WTC11 (cell line): ENCODE data around the gene HIPK2. TPM values are rescaled to one million over a fixed set of nuclear protein-coding genes. Genes with fewer than 3 reads are reported as not detected.

Experiments
- ATAC-seq: fragments of 200-7000 bp; cut with Tn5 transposase; 2 replicates; pipeline ENCODE4 v1.10.0; 2021; ENCODE audit warnings: mild to moderate bottlenecking, moderate library complexity
- CTCF ChIA-PET: fragments of 300-600 bp; sonication (Branson Sonifier 250); formaldehyde crosslinking; loops from one replicate; lab custom pipeline; 2021; ENCODE audit warnings: antibody characterized with exemption; lab: Charles Lee
- POLR2A ChIA-PET: fragments of 350-600 bp; sonication (Branson Sonifier 250); formaldehyde crosslinking; loops from one replicate; lab custom pipeline; 2021; ENCODE audit warnings: antibody characterized with exemption; lab: Charles Lee
- DNase-seq: peaks from one replicate; pipeline ENCODE4 v3.0.0; 2021; ENCODE audit warnings: low spot score
- H3K27ac Mint-ChIP-seq: 2 replicates; pipeline ENCODE4 v1.8.0; 2021; ENCODE audit warnings: mixed read lengths
- H3K27me3 Mint-ChIP-seq: 2 replicates; pipeline ENCODE4 v1.8.0; 2021; ENCODE audit warnings: low read depth, mild to moderate bottlenecking, moderate library complexity, mixed read lengths
- H3K36me3 Mint-ChIP-seq: 2 replicates; pipeline ENCODE4 v1.8.0; 2021; ENCODE audit warnings: mixed read lengths
- H3K4me1 Mint-ChIP-seq: 2 replicates; pipeline ENCODE4 v1.8.0; 2022; ENCODE audit warnings: mixed read lengths
- H3K4me3 Mint-ChIP-seq: 2 replicates; pipeline ENCODE4 v1.8.0; 2021; ENCODE audit warnings: mild to moderate bottlenecking, moderate library complexity, mixed read lengths
- H3K9me3 Mint-ChIP-seq: 2 replicates; pipeline ENCODE4 v1.8.0; 2021; ENCODE audit warnings: mixed read lengths
- CREB1 ChIP-seq: sonication (generic); formaldehyde crosslinking; IDR thresholded peaks from 2 replicates; pipeline ENCODE4 v1.8.0; 2023; ENCODE audit warnings: mild to moderate bottlenecking, missing genetic modification reagents
- ELF4 ChIP-seq: sonication (generic); formaldehyde crosslinking; IDR thresholded peaks from 2 replicates; pipeline ENCODE4 v1.8.1; 2022; ENCODE audit warnings: low read depth, mild to moderate bottlenecking, moderate library complexity, missing genetic modification reagents
- FOXJ3 ChIP-seq: sonication (generic); formaldehyde crosslinking; IDR thresholded peaks from 2 replicates; pipeline ENCODE4 v1.9.0; 2021; ENCODE audit warnings: missing genetic modification reagents, mild to moderate bottlenecking, borderline replicate concordance
- FOXK1 ChIP-seq: sonication (generic); formaldehyde crosslinking; IDR thresholded peaks from 2 replicates; pipeline ENCODE4 v1.8.0; 2022; ENCODE audit warnings: mild to moderate bottlenecking, moderate library complexity, missing genetic modification reagents
- FOXP1 ChIP-seq: sonication (generic); formaldehyde crosslinking; IDR thresholded peaks from 2 replicates; pipeline ENCODE4 v1.8.0; 2022; ENCODE audit warnings: missing genetic modification reagents, mild to moderate bottlenecking, moderate library complexity, borderline replicate concordance
- GABPB1 ChIP-seq: sonication (generic); formaldehyde crosslinking; IDR thresholded peaks from 2 replicates; pipeline ENCODE4 v1.8.1; 2023; ENCODE audit warnings: mild to moderate bottlenecking, missing genetic modification reagents
- GTF2I ChIP-seq: fragments of 250-450 bp; sonication (Bioruptor Pico); conservative IDR thresholded peaks from 2 replicates; pipeline ENCODE4 v1.4.0; 2021; ENCODE audit warnings: mild to moderate bottlenecking
- HMGA2 ChIP-seq: fragments of 250-450 bp; sonication (Bioruptor Pico); IDR thresholded peaks from 2 replicates; pipeline ENCODE4 v1.4.0; 2021; ENCODE audit warnings: mild to moderate bottlenecking, moderate library complexity
- MXD4 ChIP-seq: fragments of 250-450 bp; sonication (Bioruptor Pico); IDR thresholded peaks from 2 replicates; pipeline ENCODE4 v1.8.0; 2021; ENCODE audit warnings: mild to moderate bottlenecking, moderate library complexity, borderline replicate concordance
- NR2C2 ChIP-seq: sonication (generic); formaldehyde crosslinking; IDR thresholded peaks from 2 replicates; pipeline ENCODE4 v1.8.0; 2022; ENCODE audit warnings: mild to moderate bottlenecking, missing genetic modification reagents
- NR3C1 ChIP-seq: sonication (generic); formaldehyde crosslinking; conservative IDR thresholded peaks from 2 replicates; pipeline ENCODE4 v1.8.1; 2023; ENCODE audit warnings: low read depth, mild to moderate bottlenecking, missing genetic modification reagents
- OVOL2 ChIP-seq: fragments of 250-450 bp; sonication (Bioruptor Pico); IDR thresholded peaks from 2 replicates; pipeline ENCODE4 v1.9.0; 2021; ENCODE audit warnings: mild to moderate bottlenecking, borderline replicate concordance
- RELA ChIP-seq: sonication (generic); formaldehyde crosslinking; IDR thresholded peaks from 2 replicates; pipeline ENCODE4 v1.8.1; 2022; ENCODE audit warnings: missing genetic modification reagents, mild to moderate bottlenecking, borderline replicate concordance
- SMAD4 ChIP-seq: sonication (generic); formaldehyde crosslinking; IDR thresholded peaks from 2 replicates; pipeline ENCODE4 v1.8.0; 2022; ENCODE audit warnings: mild to moderate bottlenecking, missing genetic modification reagents
- ZNF219 ChIP-seq: sonication (generic); formaldehyde crosslinking; IDR thresholded peaks from 2 replicates; pipeline ENCODE4 v1.8.0; 2023; ENCODE audit warnings: missing genetic modification reagents, mild to moderate bottlenecking, borderline replicate concordance
- total RNA-seq: library from RNA; stranded (reverse); gene quantifications from 3 replicates; pipeline ENCODE4 v1.2.3, GENCODE V29; 2021
- TF ChIP-seq, protein P1 (sequence below): sonication (generic); formaldehyde crosslinking; IDR thresholded peaks from 2 replicates; pipeline ENCODE4 v1.8.1; 2022; ENCODE audit warnings: low read depth, missing genetic modification reagents, borderline replicate concordance
- TF ChIP-seq, protein P2 (sequence below): fragments of 250-450 bp; sonication (Bioruptor Pico); IDR thresholded peaks from 2 replicates; pipeline ENCODE4 v1.9.0; 2021; ENCODE audit warnings: mild to moderate bottlenecking, borderline replicate concordance
- TF ChIP-seq, protein P3 (sequence below): sonication (generic); formaldehyde crosslinking; IDR thresholded peaks from 2 replicates; pipeline ENCODE4 v1.8.0; 2023; ENCODE audit warnings: missing genetic modification reagents
- TF ChIP-seq, protein P4 (sequence below): sonication (generic); formaldehyde crosslinking; IDR thresholded peaks from 2 replicates; pipeline ENCODE4 v1.8.1; 2023; ENCODE audit warnings: mild to moderate bottlenecking, missing genetic modification reagents, moderate library complexity
- TF ChIP-seq, protein P5 (sequence below): sonication (generic); formaldehyde crosslinking; IDR thresholded peaks from 2 replicates; pipeline ENCODE4 v1.8.1; 2022; ENCODE audit warnings: low read depth, mild to moderate bottlenecking, moderate library complexity, missing genetic modification reagents, borderline replicate concordance
- TF ChIP-seq, protein P6 (sequence below): fragments of 250-450 bp; sonication (Bioruptor Pico); IDR thresholded peaks from 2 replicates; pipeline ENCODE4 v1.9.0; 2021; ENCODE audit warnings: mild to moderate bottlenecking
- TF ChIP-seq, protein P7 (sequence below): sonication (generic); formaldehyde crosslinking; IDR thresholded peaks from 2 replicates; pipeline ENCODE4 v1.8.1; 2022; ENCODE audit warnings: mild to moderate bottlenecking, moderate library complexity, missing genetic modification reagents

Gene HIPK2
- total RNA-seq, 1 experiment from 2014 or later, result 25.3 TPM

DNA sequence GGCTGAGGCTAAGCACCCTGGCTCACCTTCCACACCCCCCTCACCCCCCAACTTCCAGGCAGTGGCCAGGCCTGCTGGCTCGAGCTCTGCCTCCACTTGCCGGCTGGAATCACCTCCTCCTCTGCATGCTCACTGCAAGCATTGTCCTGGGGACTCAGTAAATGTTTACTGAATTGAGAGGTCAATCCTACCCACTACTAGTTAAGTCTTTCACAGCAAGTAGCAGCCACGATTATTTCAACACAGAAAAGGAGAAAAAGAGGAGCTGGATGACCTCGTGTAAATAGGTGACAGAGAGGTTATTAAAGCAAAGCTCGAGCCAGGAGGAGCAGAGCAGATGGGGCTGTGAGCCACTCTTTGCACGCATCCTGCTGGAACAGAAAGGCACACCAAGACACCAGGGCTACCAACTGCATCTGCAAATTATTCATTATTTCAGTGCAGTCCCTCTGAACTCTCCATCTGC lies 32.1 kb downstream of the HIPK2 start:
- Mint-ChIP-seq H3K27me3 (no peaks in the 10 kb centered on the region), H3K27ac (no peak overlapping the region), H3K4me1 (peaks cover 21% of the 10 kb centered on the region), H3K4me3 (no peak overlapping the region), H3K9me3 (no peaks in the 10 kb centered on the region), H3K36me3 (no peaks in the 10 kb centered on the region)
- ATAC-seq (peak; percentile 69), DNase-seq (no peak)
- TF ChIP-seq GABPB1 (CRISPR knock-in tag) (0 out of 2 replicates have a peak, but pooled peaks have one; percentile 19), FOXK1 (CRISPR knock-in tag) (no peak), ZNF219 (CRISPR knock-in tag) (no peak)
- TF ChIP-seq, protein P1, sequence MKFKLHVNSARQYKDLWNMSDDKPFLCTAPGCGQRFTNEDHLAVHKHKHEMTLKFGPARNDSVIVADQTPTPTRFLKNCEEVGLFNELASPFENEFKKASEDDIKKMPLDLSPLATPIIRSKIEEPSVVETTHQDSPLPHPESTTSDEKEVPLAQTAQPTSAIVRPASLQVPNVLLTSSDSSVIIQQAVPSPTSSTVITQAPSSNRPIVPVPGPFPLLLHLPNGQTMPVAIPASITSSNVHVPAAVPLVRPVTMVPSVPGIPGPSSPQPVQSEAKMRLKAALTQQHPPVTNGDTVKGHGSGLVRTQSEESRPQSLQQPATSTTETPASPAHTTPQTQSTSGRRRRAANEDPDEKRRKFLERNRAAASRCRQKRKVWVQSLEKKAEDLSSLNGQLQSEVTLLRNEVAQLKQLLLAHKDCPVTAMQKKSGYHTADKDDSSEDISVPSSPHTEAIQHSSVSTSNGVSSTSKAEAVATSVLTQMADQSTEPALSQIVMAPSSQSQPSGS, result no peak
- CTCF ChIA-PET, result interaction anchor here (0.8 to 2.5 kb wide), 7 partner anchors 8 to 257 kb away, joined by 3 to 16 read pairs (median 4); no protein-coding TSS in a partner anchor
- POLR2A ChIA-PET, result interaction anchor here (0.6 to 1.5 kb wide), 2 partner anchors 8 to 332 kb away, joined by 3 read pairs; no protein-coding TSS in a partner anchor

DNA sequence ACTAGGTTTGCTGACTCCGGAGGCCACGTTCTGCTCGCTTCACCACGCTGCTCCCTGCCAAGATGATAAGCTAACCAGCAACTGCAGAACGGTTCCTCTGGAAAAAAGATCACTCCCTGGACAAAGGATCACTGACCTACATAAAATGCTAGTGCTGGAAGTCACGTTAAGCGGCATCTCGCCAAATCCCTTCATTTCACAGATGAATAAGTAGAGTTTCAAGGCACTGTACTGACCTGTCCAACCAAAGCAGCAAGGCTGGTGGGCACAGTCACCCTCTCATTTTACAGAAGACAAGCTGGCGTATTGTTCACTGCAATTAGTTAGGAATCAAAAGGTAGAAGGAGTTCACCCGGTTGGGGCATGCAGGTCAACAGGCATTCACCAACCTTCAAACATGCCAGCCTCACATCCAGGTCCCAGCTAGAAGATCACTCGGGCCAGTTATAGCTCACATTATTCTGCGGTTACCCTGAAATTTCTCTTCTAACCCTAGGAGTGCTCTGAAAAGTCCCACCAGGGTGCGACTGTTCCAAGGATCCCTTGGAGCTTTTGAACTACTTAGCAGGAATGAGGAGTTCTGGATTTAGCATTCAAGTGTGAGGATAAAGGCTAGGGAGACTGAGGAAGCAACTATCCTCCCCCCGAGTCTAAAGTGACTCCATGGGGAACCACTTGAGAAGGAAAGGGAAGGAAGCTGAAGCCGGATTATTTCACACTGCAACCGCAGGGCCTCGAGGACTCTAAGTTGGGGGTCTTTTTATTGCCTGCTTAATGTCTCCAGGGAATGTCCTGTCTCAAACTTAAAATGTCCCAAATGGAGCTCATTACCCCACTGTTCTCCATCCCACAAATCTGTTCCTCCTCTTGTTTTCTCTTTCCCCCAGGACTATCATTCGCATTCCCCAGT lies 32.8 kb downstream of the HIPK2 start:
- DNase-seq, result no peak
- CTCF ChIA-PET, result interaction anchor here (0.8 to 2.5 kb wide), 8 partner anchors 8 to 258 kb away, joined by 3 to 16 read pairs (median 4); no protein-coding TSS in a partner anchor
- H3K4me1 Mint-ChIP-seq, result peaks cover 21% of the 10 kb centered on the region
- POLR2A ChIA-PET, result interaction anchor here (1.5 kb wide), 1 partner anchor 8 kb away, joined by 3 read pairs; no protein-coding TSS in a partner anchor
- peak overlapping the region; percentile 48; the same call in 1 of the 2 replicates for H3K27ac Mint-ChIP-seq
- peak; percentile 27 for ATAC-seq
- no peaks in the 10 kb centered on the region for H3K27me3 Mint-ChIP-seq
- H3K36me3 Mint-ChIP-seq, result no peaks in the 10 kb centered on the region
- H3K4me3 Mint-ChIP-seq, result no peak overlapping the region
- no peaks in the 10 kb centered on the region for H3K9me3 Mint-ChIP-seq
- TF ChIP-seq, protein P2, sequence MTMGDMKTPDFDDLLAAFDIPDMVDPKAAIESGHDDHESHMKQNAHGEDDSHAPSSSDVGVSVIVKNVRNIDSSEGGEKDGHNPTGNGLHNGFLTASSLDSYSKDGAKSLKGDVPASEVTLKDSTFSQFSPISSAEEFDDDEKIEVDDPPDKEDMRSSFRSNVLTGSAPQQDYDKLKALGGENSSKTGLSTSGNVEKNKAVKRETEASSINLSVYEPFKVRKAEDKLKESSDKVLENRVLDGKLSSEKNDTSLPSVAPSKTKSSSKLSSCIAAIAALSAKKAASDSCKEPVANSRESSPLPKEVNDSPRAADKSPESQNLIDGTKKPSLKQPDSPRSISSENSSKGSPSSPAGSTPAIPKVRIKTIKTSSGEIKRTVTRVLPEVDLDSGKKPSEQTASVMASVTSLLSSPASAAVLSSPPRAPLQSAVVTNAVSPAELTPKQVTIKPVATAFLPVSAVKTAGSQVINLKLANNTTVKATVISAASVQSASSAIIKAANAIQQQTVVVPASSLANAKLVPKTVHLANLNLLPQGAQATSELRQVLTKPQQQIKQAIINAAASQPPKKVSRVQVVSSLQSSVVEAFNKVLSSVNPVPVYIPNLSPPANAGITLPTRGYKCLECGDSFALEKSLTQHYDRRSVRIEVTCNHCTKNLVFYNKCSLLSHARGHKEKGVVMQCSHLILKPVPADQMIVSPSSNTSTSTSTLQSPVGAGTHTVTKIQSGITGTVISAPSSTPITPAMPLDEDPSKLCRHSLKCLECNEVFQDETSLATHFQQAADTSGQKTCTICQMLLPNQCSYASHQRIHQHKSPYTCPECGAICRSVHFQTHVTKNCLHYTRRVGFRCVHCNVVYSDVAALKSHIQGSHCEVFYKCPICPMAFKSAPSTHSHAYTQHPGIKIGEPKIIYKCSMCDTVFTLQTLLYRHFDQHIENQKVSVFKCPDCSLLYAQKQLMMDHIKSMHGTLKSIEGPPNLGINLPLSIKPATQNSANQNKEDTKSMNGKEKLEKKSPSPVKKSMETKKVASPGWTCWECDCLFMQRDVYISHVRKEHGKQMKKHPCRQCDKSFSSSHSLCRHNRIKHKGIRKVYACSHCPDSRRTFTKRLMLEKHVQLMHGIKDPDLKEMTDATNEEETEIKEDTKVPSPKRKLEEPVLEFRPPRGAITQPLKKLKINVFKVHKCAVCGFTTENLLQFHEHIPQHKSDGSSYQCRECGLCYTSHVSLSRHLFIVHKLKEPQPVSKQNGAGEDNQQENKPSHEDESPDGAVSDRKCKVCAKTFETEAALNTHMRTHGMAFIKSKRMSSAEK, result no peak
- no peak for TF ChIP-seq ELF4 (CRISPR knock-in tag)
- TF ChIP-seq MXD4, result no peak
- TF ChIP-seq, protein P3, sequence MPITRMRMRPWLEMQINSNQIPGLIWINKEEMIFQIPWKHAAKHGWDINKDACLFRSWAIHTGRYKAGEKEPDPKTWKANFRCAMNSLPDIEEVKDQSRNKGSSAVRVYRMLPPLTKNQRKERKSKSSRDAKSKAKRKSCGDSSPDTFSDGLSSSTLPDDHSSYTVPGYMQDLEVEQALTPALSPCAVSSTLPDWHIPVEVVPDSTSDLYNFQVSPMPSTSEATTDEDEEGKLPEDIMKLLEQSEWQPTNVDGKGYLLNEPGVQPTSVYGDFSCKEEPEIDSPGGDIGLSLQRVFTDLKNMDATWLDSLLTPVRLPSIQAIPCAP (CRISPR knock-in tag), result no peak
- TF ChIP-seq, protein P4, sequence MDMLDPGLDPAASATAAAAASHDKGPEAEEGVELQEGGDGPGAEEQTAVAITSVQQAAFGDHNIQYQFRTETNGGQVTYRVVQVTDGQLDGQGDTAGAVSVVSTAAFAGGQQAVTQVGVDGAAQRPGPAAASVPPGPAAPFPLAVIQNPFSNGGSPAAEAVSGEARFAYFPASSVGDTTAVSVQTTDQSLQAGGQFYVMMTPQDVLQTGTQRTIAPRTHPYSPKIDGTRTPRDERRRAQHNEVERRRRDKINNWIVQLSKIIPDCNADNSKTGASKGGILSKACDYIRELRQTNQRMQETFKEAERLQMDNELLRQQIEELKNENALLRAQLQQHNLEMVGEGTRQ (CRISPR knock-in tag), result no peak
- no peak for TF ChIP-seq RELA (CRISPR knock-in tag)
- no peak for TF ChIP-seq NR2C2
- TF ChIP-seq SMAD4 (CRISPR knock-in tag), result no peak
- TF ChIP-seq FOXP1 (CRISPR knock-in tag), result no peak
- no peak for TF ChIP-seq HMGA2 (CRISPR knock-in tag)
- TF ChIP-seq NR3C1 (CRISPR knock-in tag), result no peak
- TF ChIP-seq, protein P5, sequence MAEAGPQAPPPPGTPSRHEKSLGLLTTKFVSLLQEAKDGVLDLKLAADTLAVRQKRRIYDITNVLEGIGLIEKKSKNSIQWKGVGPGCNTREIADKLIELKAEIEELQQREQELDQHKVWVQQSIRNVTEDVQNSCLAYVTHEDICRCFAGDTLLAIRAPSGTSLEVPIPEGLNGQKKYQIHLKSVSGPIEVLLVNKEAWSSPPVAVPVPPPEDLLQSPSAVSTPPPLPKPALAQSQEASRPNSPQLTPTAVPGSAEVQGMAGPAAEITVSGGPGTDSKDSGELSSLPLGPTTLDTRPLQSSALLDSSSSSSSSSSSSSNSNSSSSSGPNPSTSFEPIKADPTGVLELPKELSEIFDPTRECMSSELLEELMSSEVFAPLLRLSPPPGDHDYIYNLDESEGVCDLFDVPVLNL (CRISPR knock-in tag), result no peak
- no peak for TF ChIP-seq OVOL2 (CRISPR knock-in tag)
- no peak for TF ChIP-seq GTF2I
- TF ChIP-seq FOXJ3, result no peak
- TF ChIP-seq, protein P6, sequence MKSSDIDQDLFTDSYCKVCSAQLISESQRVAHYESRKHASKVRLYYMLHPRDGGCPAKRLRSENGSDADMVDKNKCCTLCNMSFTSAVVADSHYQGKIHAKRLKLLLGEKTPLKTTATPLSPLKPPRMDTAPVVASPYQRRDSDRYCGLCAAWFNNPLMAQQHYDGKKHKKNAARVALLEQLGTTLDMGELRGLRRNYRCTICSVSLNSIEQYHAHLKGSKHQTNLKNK (CRISPR knock-in tag), result no peak
- TF ChIP-seq CREB1 (CRISPR knock-in tag), result no peak
- TF ChIP-seq, protein P7, sequence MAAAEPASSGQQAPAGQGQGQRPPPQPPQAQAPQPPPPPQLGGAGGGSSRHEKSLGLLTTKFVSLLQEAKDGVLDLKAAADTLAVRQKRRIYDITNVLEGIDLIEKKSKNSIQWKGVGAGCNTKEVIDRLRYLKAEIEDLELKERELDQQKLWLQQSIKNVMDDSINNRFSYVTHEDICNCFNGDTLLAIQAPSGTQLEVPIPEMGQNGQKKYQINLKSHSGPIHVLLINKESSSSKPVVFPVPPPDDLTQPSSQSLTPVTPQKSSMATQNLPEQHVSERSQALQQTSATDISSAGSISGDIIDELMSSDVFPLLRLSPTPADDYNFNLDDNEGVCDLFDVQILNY (CRISPR knock-in tag), result no peak
